Measurements from ENCODE around the gene PEX10. TPM values are rescaled to one million over a fixed set of nuclear protein-coding genes. Genes with fewer than 3 reads are reported as not detected.

PEX10 gene
- total and polyA plus RNA-seq, 2 experiments from 2014 or later: 24.7 to 25.5 TPM

- H3K9me3 ChIP-seq (ENCODE audit: low read depth): no peaks in the 10 kb centered on the region
- H2AFZ ChIP-seq: no peak overlapping the region
- no peaks in the 10 kb centered on the region for H3K9me2 ChIP-seq (replicated peaks; ENCODE audit: insufficient read depth)
- no peak for TF ChIP-seq EZH2phosphoT487 (IDR thresholded peaks at IDR 0.05; ENCODE audit: low read depth, severe bottlenecking, unreplicated experiment)
- no peaks in the 10 kb centered on the region for H3K27me3 ChIP-seq
- 74% methylated on average over 20 of the region's 21 CpGs for WGBS (ENCODE audit: low lambda C conversion rate, missing lambda C conversion rate)
- no peaks in the 10 kb centered on the region for H3K36me3 ChIP-seq (replicated peaks; ENCODE audit: insufficient read depth, low read depth)
- no peaks in the 10 kb centered on the region for H3K79me2 ChIP-seq
- H3K4me1 ChIP-seq (ENCODE audit: insufficient read depth): no peaks in the 10 kb centered on the region
- H3K27ac ChIP-seq: no peak overlapping the region
- H3K4me2 ChIP-seq: no peak overlapping the region
- DNase-seq (ENCODE audit: low spot score): no peak
- no peak overlapping the region for H3K4me3 ChIP-seq
- no peaks in the 10 kb centered on the region for H4K20me1 ChIP-seq (ENCODE audit: insufficient read depth, poor library complexity, severe bottlenecking)
Observed at GRCh38 chr1:2452201-2452931, 40.0 kb upstream of the PEX10 start.

- TF ChIP-seq EZH2phosphoT487 (IDR thresholded peaks at IDR 0.05; ENCODE audit: low read depth, severe bottlenecking, unreplicated experiment) (no peak), EZH2 (IDR thresholded peaks at IDR 0.05; ENCODE audit: borderline replicate concordance) (no peak)
- TF ChIP-seq, protein P1, sequence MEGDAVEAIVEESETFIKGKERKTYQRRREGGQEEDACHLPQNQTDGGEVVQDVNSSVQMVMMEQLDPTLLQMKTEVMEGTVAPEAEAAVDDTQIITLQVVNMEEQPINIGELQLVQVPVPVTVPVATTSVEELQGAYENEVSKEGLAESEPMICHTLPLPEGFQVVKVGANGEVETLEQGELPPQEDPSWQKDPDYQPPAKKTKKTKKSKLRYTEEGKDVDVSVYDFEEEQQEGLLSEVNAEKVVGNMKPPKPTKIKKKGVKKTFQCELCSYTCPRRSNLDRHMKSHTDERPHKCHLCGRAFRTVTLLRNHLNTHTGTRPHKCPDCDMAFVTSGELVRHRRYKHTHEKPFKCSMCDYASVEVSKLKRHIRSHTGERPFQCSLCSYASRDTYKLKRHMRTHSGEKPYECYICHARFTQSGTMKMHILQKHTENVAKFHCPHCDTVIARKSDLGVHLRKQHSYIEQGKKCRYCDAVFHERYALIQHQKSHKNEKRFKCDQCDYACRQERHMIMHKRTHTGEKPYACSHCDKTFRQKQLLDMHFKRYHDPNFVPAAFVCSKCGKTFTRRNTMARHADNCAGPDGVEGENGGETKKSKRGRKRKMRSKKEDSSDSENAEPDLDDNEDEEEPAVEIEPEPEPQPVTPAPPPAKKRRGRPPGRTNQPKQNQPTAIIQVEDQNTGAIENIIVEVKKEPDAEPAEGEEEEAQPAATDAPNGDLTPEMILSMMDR (IDR thresholded peaks at IDR 0.05; ENCODE audit: poor library complexity): no peak
- Histone ChIP-seq H3K4me3 (no peak overlapping the region), H3K9me2 (replicated peaks; ENCODE audit: insufficient read depth) (no peaks in the 10 kb centered on the region), H3K4me2 (no peak overlapping the region), H3K36me3 (replicated peaks; ENCODE audit: insufficient read depth, low read depth) (no peaks in the 10 kb centered on the region), H3K27me3 (no peaks in the 10 kb centered on the region), H4K20me1 (ENCODE audit: insufficient read depth, poor library complexity, severe bottlenecking) (no peaks in the 10 kb centered on the region), H3K79me2 (no peaks in the 10 kb centered on the region), H3K4me1 (ENCODE audit: insufficient read depth) (no peaks in the 10 kb centered on the region), H2AFZ (no peak overlapping the region), H3K27ac (no peak overlapping the region), H3K9me3 (ENCODE audit: low read depth) (no peaks in the 10 kb centered on the region)
- WGBS (ENCODE audit: low lambda C conversion rate, missing lambda C conversion rate): 41% methylated on average over 16 of the region's 18 CpGs
- DNase-seq (ENCODE audit: low spot score): peak; percentile 46
Observed at GRCh38 chr1:2451741-2452140, 39.4 kb upstream of the PEX10 start.

DNA sequence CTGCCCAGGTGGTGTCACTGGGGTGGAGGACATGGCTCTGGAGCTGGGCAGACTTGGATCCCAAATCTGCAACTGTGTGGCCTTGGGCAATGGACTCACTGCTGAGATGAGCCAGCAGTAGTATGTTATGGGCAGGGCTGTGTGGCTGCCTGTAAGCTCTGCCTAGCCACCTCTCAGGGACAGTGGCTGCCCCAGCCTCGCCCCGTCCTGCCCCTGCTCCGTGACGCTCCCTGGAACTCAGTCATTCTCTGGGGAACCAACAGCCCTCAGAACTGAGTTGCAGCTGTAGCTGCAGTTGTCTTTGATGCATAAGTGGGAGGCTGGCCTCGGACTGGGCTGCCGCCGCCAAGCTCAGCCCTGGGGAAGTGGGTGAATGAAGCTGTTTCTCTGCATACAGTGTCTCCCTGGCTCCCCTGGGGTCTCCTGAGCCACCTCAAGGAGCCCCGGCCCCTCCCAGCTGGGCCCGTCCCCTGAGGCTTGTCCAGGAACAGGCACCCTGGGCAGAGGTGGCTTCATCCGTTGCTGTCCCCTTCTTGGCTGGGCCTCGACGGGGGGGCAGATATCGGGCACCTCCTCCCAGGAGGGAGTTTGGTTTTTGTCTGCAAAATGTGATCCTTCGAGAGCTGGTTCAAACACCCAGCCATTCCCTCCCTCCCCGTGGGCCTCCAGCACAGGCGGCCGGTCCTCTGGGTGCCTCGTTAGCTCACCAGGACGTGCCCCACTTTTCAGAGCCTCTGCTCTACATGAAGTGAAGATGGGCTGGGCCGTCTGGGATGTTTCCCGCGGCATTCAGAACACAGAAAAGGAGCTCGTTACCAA lies 37.5 kb upstream of the PEX10 start:
- no peak overlapping the region for H3K27ac ChIP-seq
- no peaks in the 10 kb centered on the region for H3K79me2 ChIP-seq
- no peaks in the 10 kb centered on the region for H3K9me3 ChIP-seq (ENCODE audit: low read depth)
- no peak for DNase-seq (ENCODE audit: low spot score)
- no peak overlapping the region for H2AFZ ChIP-seq
- no peak overlapping the region for H3K4me2 ChIP-seq
- H3K4me1 ChIP-seq (ENCODE audit: insufficient read depth): no peaks in the 10 kb centered on the region
- no peak overlapping the region for H3K4me3 ChIP-seq
- WGBS (ENCODE audit: low lambda C conversion rate, missing lambda C conversion rate): 85% methylated on average over 23 of the region's 23 CpGs
- peaks cover 4% of the 10 kb centered on the region for H3K27me3 ChIP-seq
- no peaks in the 10 kb centered on the region for H3K36me3 ChIP-seq (replicated peaks; ENCODE audit: insufficient read depth, low read depth)
- H4K20me1 ChIP-seq (ENCODE audit: insufficient read depth, poor library complexity, severe bottlenecking): no peaks in the 10 kb centered on the region
- no peaks in the 10 kb centered on the region for H3K9me2 ChIP-seq (replicated peaks; ENCODE audit: insufficient read depth)
- TF ChIP-seq EZH2phosphoT487 (IDR thresholded peaks at IDR 0.05; ENCODE audit: low read depth, severe bottlenecking, unreplicated experiment) (no peak), EZH2 (IDR thresholded peaks at IDR 0.05; ENCODE audit: borderline replicate concordance) (no peak)
- TF ChIP-seq, protein P1 (IDR thresholded peaks at IDR 0.05; ENCODE audit: poor library complexity): no peak

DNA sequence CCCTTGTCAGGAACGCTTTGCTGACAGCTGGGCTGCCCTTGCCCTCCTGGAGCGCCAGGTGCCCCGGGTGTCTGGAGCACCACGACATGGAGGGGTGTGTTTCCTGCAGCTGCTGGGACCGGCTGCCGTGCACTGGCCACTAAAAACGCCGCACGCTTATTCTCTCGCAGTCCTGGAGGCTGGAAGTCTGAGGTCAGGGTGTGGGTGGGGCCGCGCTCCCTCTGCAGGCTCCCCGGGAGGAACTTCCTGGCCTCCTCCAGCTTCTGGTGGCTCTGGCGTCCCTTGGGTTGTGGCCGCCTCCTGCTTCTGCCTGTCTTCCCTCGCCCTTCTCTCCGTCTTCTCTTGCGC lies 35.7 kb upstream of the PEX10 start:
- 80% methylated on average over 18 of the region's 18 CpGs for WGBS (ENCODE audit: low lambda C conversion rate, missing lambda C conversion rate)
- Histone ChIP-seq H3K27me3 (peaks cover 18% of the 10 kb centered on the region), H2AFZ (no peak overlapping the region), H3K27ac (no peak overlapping the region), H4K20me1 (ENCODE audit: insufficient read depth, poor library complexity, severe bottlenecking) (no peaks in the 10 kb centered on the region), H3K4me3 (no peak overlapping the region), H3K4me1 (ENCODE audit: insufficient read depth) (no peaks in the 10 kb centered on the region), H3K4me2 (no peak overlapping the region), H3K9me3 (ENCODE audit: low read depth) (no peaks in the 10 kb centered on the region), H3K36me3 (replicated peaks; ENCODE audit: insufficient read depth, low read depth) (no peaks in the 10 kb centered on the region), H3K79me2 (no peaks in the 10 kb centered on the region), H3K9me2 (replicated peaks; ENCODE audit: insufficient read depth) (no peaks in the 10 kb centered on the region)
- TF ChIP-seq, protein P1 (IDR thresholded peaks at IDR 0.05; ENCODE audit: poor library complexity): no peak
- TF ChIP-seq EZH2 (IDR thresholded peaks at IDR 0.05; ENCODE audit: borderline replicate concordance) (no peak), EZH2phosphoT487 (IDR thresholded peaks at IDR 0.05; ENCODE audit: low read depth, severe bottlenecking, unreplicated experiment) (no peak)
- DNase-seq (ENCODE audit: low spot score): no peak

All from hepatocyte (in vitro differentiated cells).